Adipose tissue (tissue), 3 donors: ENCODE results near the gene FKBP11. TPM values are rescaled to one million over a fixed set of nuclear protein-coding genes. Genes with fewer than 3 reads are reported as not detected.
"Not testable (repeated sequence)": the region's sequence is repeated elsewhere in the genome, so short reads cannot be mapped to it uniquely, and the experiment has no call there.

Source experiments
- H3K27ac ChIP-seq: one replicate; pipeline ENCODE4 v1.5.1; 2013; ENCODE audit warnings: low read depth, low read length
- WGBS, 3 donors: extraction: QIAGEN DNeasy Blood & Tissue Kit; methylation state at CpG; one replicate each; pipeline ENCODE4 v1.1.7; 2013; 5-methylcytosine and 5-hydroxymethylcytosine counted together
- polyA plus RNA-seq, 3 donors: library from polyadenylated mRNA; stranded (reverse); fragments of 200-250 nt; gene quantifications; one replicate each; pipeline ENCODE4 v1.2.3, GENCODE V29; 2013
- donor health status: healthy with polysubstance abuse.
- donor health status: Bipolar disorder and iron deficiency.
- donor health status: healthy.

The FKBP11 gene
- polyA plus RNA-seq, 3 donors, result 30.5 to 156 (median 45.0) TPM

DNA sequence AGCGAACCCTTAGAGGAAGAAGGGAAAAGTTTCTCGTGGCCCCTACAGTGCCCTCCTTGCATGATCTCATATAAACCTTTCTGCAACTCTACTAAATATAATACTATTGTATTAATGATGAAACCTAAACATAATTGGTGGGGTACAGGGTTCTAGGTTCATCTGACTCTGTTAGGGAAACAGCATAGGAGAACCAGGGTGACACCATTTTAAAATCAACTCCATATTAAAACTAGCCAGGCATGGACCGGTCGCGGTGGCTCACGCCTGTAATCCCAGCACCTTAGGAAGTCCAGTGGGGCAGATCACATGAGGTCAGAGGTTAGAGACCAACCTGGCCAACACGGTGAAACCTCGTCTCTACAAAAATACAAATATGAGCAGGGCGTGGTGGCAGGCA, 44.6 kb downstream of the FKBP11 start:
- WGBS, 3 donors, result 77 to 85% (median 81%) methylated on average over 9 of the region's 9 CpGs
- H3K27ac ChIP-seq, result no peak overlapping the region

DNA sequence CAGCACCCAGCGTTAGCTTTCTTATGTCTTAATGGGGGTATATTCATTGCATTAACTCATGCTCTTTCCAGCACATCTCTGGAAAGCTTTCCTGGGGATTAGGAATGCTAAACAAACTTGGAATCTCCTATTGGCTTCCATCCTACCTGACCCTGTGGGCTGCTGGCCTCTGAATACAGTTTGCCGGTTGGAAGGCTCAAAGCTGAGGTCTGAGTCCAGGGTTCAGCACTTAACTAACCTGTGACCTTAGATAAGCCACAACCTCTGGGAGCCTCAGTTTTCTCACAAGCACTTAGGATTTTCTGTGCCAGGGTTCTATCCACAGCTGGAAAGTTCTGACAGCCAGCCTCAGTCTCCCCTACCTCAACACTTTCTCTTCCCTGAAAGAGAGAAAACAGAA, 46.7 kb downstream of the FKBP11 start:
- H3K27ac ChIP-seq, result no peak overlapping the region
- 67 to 84% (median 79%) methylated on average over 2 of the region's 2 CpGs for WGBS, 3 donors

DNA sequence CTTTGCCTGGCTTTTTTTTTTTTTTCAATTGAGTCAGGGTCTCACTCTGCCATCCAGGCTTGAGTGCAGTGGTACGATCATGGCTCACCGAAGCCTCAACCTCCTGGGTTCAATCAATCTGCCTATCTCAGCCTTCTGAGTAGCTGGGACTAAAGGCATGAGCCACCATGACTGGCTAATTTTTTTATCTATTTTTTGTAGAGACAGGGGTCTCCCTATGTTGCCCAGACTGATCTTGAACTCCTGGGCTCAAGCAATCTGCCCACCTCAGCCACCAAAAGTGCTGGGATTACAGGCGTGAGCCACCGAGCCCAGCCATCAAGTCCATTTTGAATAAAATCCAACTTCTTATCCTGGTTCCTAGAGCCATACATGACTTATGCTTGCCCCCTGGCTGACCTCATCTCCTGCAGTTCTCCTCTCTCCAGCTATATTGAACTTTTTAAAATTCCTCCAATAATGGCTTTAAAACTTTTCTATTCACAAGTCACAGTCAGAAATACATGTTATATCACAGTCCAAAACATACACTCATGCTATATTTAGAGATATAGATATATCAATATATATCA, 49.3 kb downstream of the FKBP11 start:
- 42 to 83% (median 82%) methylated on average over 4 of the region's 4 CpGs for WGBS, 3 donors
- H3K27ac ChIP-seq, result no peak overlapping the region

DNA sequence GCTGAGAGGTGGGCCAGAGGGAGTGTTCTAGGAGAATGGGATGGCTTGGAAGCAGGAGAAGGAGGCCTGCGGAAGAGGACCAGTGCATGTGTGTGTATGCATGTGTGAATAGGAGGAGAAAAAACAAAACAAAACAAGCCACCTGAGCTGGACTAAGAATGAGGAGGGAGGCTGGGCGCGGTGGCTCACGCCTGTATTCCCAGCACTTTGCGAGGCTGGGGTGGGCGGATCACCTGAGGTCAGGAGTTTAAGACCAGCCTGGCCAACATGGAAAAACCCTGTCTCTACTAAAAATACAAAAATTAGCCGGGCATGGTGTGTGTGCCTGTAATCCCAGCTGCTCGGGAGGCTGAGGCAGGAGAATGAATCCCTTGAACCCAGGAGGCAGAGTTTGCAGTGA, 51.8 kb downstream of the FKBP11 start:
- not testable (repeated sequence) for H3K27ac ChIP-seq
- 87 to 94% (median 88%) methylated on average over 8 of the region's 8 CpGs for WGBS, 3 donors

DNA sequence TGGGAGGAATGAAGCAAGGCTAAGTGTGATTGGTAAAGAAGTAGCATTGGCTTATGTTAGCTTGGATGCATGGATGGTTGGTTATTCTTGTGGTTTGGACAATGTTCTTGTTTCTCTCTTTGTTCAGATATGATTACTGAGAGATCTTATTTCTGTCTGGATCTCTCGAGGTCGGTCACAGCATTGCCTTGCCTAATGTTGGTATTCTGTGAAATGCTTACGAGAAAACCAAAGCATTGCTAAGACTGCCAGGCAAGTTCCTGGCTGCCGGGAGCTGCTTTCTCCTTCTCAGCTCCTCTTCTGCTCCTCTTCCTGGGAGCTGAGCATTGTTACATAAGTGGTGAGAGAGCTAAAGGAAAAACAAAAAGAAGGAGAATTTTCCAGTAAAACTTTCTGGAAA, 52.2 kb downstream of the FKBP11 start:
- 78 to 86% (median 81%) methylated on average over 4 of the region's 4 CpGs for WGBS, 3 donors
- no peak overlapping the region for H3K27ac ChIP-seq

Other genes starting within 250 kb of the FKBP11 start
- gene KANSL2, start 243.3 kb downstream of the FKBP11 start, polyA plus RNA-seq, result 10 to 100 TPM; 14.5 to 20.6 (median 15.0) TPM
- gene CCNT1, start 208.8 kb downstream of the FKBP11 start, polyA plus RNA-seq, result 1 to 10 TPM; 4.6 to 8.0 (median 5.4) TPM
- 10 to 100 TPM; 17.9 to 62.3 (median 28.0) TPM for gene ADCY6, start 136.4 kb downstream of the FKBP11 start, polyA plus RNA-seq
- 10 to 100 TPM in 1 of 3 donors, 1 to 10 TPM in 2; 3.1 to 16.6 (median 6.9) TPM for gene CACNB3, start 107.0 kb downstream of the FKBP11 start, polyA plus RNA-seq
- gene DDX23, start 73.3 kb downstream of the FKBP11 start, polyA plus RNA-seq, result 10 to 100 TPM; 33.2 to 42.7 (median 33.4) TPM
- gene RND1, start 59.6 kb downstream of the FKBP11 start, polyA plus RNA-seq, result 10 to 100 TPM in 1 of 3 donors, 1 to 10 TPM in 2; 2.1 to 12.4 (median 9.0) TPM
- 10 to 100 TPM; 26.8 to 73.8 (median 68.1) TPM for gene ARF3, start 32.0 kb upstream of the FKBP11 start, polyA plus RNA-seq
- gene WNT10B, start 46.2 kb upstream of the FKBP11 start, polyA plus RNA-seq, result 1 to 10 TPM in 1 of 3 donors, under 1 TPM in 2; 0.17 to 1.9 (median 0.70) TPM
- gene WNT1, start 52.8 kb upstream of the FKBP11 start, polyA plus RNA-seq, result not detected
- under 1 TPM in 2 of 3 donors, not detected in 1; 0.10 to 0.12 TPM for gene DDN, start 73.9 kb upstream of the FKBP11 start, polyA plus RNA-seq
- 10 to 100 TPM; 33.6 to 59.4 (median 54.5) TPM for gene PRKAG1, start 93.3 kb upstream of the FKBP11 start, polyA plus RNA-seq
- 10 to 100 TPM; 12.6 to 41.6 (median 23.4) TPM for gene KMT2D, start 135.3 kb upstream of the FKBP11 start, polyA plus RNA-seq
- 1 to 10 TPM in 1 of 3 donors, under 1 TPM in 2; 0.53 to 2.6 (median 0.55) TPM for gene RHEBL1, start 144.5 kb upstream of the FKBP11 start, polyA plus RNA-seq
- 1 to 10 TPM in 2 of 3 donors, under 1 TPM in 1; 0.22 to 1.8 (median 1.5) TPM for gene DHH, start 169.3 kb upstream of the FKBP11 start, polyA plus RNA-seq
- 10 to 100 TPM; 22.5 to 38.7 (median 28.2) TPM for gene LMBR1L, start 185.4 kb upstream of the FKBP11 start, polyA plus RNA-seq
- 100 to 1,000 TPM; 184 to 751 (median 746) TPM for gene TUBA1B, start 205.9 kb upstream of the FKBP11 start, polyA plus RNA-seq